Cardiac fibroblast (primary cell): ENCODE results near the gene ARHGAP10.
A peak's percentile ranks its signal among the peaks of the same experiment; 100 is the strongest.

Source experiments
- DNase-seq, 2 donors: peaks; one replicate each; pipeline versions ENCODE4 v3.0.0 to v3.0.0-alpha.2; 2010; ENCODE audit warnings: low read depth in 2 of 2
- H3K4me3 ChIP-seq, 2 donors: replicated peaks in 1 of 2; 1 replicate in 1 of 2; 2 replicates in 1 of 2; pipeline ENCODE4 v1.5.1; 2011; ENCODE audit warnings: low read depth in 2 of 2, low read length in 2 of 2, mild to moderate bottlenecking in 2 of 2, moderate library complexity in 1 of 2
- TF ChIP-seq, protein P1 (sequence below): IDR thresholded peaks from one replicate; pipeline ENCODE4 v1.5.1; 2011; ENCODE audit warnings: low read depth, mild to moderate bottlenecking, low read length, inconsistent platforms

ARHGAP10 gene

DNA sequence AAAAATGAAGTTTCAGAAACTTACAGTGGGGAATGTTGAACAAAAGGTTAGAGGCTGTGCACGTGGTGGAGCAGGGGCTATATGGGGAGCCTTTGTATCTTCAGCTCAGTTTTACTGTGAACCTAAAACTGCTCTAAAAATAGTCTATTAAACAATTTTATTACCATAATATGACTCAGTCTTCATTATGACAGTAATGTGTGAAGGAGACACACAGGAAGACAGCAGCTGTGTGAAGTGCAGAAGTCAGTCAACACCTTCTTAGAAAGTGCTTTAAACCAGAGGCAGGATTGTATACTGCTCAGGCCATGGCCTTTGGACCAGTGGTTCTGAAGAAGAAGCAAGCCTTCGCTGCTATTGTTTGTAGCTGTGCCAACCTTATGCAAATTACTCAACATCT lies 89.7 kb downstream of the ARHGAP10 start:
- H3K4me3 ChIP-seq: no peak overlapping the region
- TF ChIP-seq, protein P1, sequence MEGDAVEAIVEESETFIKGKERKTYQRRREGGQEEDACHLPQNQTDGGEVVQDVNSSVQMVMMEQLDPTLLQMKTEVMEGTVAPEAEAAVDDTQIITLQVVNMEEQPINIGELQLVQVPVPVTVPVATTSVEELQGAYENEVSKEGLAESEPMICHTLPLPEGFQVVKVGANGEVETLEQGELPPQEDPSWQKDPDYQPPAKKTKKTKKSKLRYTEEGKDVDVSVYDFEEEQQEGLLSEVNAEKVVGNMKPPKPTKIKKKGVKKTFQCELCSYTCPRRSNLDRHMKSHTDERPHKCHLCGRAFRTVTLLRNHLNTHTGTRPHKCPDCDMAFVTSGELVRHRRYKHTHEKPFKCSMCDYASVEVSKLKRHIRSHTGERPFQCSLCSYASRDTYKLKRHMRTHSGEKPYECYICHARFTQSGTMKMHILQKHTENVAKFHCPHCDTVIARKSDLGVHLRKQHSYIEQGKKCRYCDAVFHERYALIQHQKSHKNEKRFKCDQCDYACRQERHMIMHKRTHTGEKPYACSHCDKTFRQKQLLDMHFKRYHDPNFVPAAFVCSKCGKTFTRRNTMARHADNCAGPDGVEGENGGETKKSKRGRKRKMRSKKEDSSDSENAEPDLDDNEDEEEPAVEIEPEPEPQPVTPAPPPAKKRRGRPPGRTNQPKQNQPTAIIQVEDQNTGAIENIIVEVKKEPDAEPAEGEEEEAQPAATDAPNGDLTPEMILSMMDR: no peak
- no peak for DNase-seq

DNA sequence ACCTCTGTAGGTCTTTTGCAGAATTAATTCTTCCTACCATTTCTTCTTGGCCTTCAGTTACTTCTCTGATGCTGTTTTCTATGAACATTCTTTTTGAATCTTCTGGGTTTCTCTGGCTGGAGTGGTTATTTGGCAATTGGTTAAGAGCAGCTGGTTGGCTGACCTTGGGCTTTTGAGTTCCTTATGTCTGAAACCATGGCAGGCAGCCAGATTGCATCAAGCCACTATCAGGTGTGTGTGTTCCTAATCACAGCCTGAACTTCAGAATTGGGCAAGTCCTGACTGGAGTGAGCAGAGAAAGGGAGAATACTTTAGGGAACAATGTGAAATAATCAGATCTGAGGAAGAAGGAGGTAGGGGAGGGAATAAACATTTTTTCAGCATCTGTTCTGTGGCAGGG lies 90.2 kb downstream of the ARHGAP10 start:
- TF ChIP-seq, protein P1: no peak
- no peak overlapping the region for H3K4me3 ChIP-seq
- DNase-seq: peak; percentile 84 to 98

DNA sequence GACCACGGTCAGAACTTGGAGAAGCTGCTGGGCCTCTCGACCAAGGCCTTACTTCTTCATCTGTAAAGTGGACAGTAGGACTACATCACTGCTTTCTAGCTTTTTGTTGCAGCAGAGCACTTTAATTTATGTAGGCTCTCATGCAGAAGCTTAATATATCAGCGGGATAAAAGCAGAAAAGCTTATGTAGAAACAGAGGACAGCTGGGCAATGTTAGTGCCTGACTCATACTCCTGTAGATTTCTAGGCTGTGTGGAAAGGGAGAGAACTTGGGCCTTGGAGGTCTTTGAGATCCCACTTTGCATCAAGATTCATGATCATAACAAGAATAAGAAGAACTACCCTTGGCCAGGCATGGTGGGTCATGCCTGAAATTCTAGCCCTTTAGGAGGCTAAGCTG lies 91.2 kb downstream of the ARHGAP10 start:
- DNase-seq: peak in 1 of 2 donors; percentile 31
- no peak overlapping the region for H3K4me3 ChIP-seq
- TF ChIP-seq, protein P1: no peak

DNA sequence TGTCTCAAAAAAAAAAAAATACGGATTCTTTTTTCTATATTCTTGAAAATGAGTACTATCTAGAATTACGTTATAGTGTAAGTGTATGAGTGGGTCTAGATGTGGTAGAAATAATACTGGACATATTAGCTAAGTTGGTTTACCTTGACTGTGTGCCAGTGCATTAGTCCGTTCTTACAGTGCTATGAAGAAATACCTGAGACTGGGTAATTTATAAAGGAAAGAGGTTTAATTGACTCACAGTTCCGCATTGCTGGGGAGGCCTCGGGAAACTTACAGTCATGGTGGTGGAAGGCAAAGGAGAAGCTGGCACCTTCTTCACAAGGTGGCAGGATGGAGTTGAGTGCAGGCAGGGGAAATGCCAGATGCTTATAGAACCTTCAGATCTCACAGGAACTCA lies 92.4 kb downstream of the ARHGAP10 start:
- TF ChIP-seq, protein P1: no peak
- peak in 1 of 2 donors; percentile 71 for DNase-seq
- H3K4me3 ChIP-seq: no peak overlapping the region

DNA sequence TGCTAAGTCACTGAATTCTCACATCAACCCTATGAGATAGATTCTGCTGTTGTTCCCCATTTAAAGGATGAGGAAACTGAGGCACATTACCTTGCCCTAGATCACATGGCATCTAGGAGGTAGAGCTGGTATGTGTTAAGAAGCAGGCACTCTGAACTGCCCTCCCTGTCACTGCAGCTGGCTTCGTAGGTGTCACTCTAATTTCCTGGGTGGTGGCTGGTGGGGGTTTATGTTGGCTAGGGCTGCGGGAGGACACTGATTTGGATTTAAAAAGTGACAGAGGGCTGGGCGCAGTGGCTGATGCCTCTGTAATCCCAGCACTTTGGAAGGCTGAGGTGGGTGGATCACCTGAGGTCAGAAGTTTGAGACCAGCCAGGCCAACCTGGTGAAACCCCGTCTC lies 93.0 kb downstream of the ARHGAP10 start:
- H3K4me3 ChIP-seq: no peak overlapping the region
- TF ChIP-seq, protein P1: no peak
- no peak for DNase-seq

DNA sequence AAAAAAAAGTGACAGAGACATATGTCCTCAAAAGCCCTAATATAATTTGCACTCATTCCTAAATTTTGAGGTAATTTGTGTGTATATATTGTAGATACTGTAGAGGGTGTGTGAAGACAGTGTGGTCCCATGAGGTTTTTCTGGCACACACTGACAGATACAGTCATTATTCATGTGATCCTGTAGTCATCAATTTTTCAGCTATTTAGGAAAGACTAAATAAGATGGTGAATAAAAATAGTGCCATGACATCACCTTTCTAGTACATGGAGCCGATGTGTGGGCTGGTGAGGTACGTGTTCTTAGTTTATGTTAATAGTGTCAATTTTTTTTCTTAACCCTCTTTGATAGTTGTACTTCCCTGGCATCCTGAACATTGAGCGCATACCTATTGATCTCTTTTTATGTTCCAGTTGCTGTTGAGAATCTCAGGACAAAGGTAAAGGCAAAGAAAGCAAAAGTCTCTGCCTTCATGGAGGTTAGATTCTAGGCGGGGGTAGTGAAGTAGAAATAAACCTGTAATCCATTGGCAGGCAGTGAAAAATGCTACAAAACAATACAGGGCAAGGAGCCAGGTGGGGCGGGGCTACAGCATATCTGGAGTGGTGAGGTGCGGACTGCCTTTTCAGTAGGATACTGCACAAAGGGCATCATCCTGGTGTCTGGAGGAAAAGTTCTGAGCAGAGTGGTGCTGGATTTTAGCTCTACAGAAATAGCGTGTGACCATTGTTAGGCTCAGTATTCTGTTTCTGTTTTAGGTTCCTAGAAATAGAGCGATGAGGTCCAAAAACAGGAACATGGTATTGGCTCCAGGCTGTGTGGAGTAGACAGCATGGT lies 93.8 kb downstream of the ARHGAP10 start:
- H3K4me3 ChIP-seq: no peak overlapping the region
- TF ChIP-seq, protein P1: no peak
- peak; percentile 45 to 87 for DNase-seq
